ENCODE data around the gene SMTN. TPM values are rescaled to one million over a fixed set of nuclear protein-coding genes. Genes with fewer than 3 reads are reported as not detected.

SMTN gene
- total RNA-seq, 1 experiment from 2014 or later = 80.2 TPM

DNA sequence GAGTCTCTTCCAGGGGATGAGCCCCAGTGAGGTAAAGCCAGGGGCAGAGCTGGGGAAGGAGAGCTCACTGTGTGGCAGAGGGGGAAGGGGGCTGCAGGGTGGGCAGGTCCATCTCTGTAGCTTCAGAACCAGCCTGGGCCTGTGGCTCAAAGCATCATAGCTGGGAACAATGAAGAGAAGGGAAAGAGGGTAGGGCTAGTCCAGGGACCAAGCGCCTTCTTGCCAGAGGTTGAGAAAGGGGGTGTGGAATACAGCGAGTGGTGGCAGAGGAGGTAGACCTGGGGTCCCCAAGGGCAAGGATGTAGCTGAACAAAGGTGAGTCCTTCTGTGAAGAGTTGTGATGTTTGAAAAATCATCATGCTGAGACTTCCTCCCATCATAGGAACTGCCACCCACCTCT, 60.4 kb downstream of the SMTN start:
- POLR2A ChIA-PET = interaction anchor here (0.7 to 1.6 kb wide), 2 partner anchors 17 to 51 kb away, joined by 3 to 4 read pairs; no protein-coding TSS in a partner anchor
- BruUV-seq (replicated peaks) = no TSS peak
- CTCF ChIA-PET = interaction anchor here (0.6 to 0.8 kb wide), 2 partner anchors 33 to 173 kb away, joined by 3 to 4 read pairs; partner anchors contain the start of gene MORC2
- DNase-seq (ENCODE audit: unreplicated experiment) = no peak
- H3K36me3 Mint-ChIP-seq (ENCODE audit: insufficient read depth, unreplicated experiment) = no peaks in the 10 kb centered on the region
- no peaks in the 10 kb centered on the region for H3K27me3 Mint-ChIP-seq (ENCODE audit: insufficient read depth, unreplicated experiment)
- no peak overlapping the region for H3K27ac Mint-ChIP-seq (ENCODE audit: low read depth, unreplicated experiment)
- H3K9me3 Mint-ChIP-seq (ENCODE audit: unreplicated experiment) = no peaks in the 10 kb centered on the region
- TF ChIP-seq, protein P1, sequence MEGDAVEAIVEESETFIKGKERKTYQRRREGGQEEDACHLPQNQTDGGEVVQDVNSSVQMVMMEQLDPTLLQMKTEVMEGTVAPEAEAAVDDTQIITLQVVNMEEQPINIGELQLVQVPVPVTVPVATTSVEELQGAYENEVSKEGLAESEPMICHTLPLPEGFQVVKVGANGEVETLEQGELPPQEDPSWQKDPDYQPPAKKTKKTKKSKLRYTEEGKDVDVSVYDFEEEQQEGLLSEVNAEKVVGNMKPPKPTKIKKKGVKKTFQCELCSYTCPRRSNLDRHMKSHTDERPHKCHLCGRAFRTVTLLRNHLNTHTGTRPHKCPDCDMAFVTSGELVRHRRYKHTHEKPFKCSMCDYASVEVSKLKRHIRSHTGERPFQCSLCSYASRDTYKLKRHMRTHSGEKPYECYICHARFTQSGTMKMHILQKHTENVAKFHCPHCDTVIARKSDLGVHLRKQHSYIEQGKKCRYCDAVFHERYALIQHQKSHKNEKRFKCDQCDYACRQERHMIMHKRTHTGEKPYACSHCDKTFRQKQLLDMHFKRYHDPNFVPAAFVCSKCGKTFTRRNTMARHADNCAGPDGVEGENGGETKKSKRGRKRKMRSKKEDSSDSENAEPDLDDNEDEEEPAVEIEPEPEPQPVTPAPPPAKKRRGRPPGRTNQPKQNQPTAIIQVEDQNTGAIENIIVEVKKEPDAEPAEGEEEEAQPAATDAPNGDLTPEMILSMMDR (IDR thresholded peaks at IDR 0.05; ENCODE audit: unreplicated experiment) = no peak
- intact Hi-C loops (cut with micrococcal nuclease) = no loop called here
- H3K4me3 Mint-ChIP-seq (ENCODE audit: unreplicated experiment) = no peak overlapping the region
- no peaks in the 10 kb centered on the region for H3K4me1 Mint-ChIP-seq (ENCODE audit: insufficient read depth, unreplicated experiment)

DNA sequence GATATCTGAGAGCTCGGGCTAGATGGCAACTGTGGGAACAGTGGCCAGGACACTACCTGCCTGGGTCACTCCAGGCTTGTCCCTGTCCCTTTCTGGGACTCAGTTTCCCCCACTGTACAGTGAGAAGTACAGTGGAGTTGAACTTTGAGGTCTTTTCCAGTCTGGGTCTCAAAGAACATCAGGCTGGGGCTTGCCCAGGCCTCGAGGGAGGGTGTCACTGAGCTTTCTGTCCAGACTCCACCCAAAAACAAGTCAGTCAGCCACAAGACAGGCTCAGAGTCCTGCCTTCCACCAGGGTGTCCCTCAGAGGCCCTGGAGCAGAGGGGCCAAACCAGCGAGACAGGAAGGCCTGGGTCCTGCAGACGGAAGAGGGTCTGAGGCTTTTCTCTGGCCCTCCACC, 61.2 kb downstream of the SMTN start:
- intact Hi-C loops (cut with micrococcal nuclease) = no loop called here

DNA sequence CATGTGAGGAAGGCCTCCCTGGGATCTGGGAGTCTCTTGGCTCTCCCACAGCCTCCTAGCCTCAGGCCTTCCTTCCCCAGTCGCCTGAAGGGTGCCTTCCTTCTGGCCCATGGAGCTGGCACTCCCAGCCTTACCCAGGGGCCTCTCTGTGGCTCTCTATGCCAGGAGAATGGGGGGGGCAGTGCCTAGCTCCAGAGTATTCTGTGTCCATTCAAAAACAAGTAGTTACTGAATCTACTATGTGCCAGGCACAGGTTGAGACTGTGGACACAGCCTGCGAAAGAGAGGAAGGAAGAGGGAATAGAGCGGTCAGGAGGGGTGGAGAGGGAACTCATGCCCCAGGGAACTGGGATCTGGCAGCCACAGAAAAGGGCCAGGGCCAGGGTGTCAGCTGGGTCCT, 61.9 kb downstream of the SMTN start:
- no peak overlapping the region for H3K27ac Mint-ChIP-seq (ENCODE audit: low read depth, unreplicated experiment)
- BruUV-seq (replicated peaks) = no TSS peak
- DNase-seq (ENCODE audit: unreplicated experiment) = no peak
- no peaks in the 10 kb centered on the region for H3K36me3 Mint-ChIP-seq (ENCODE audit: insufficient read depth, unreplicated experiment)
- ChIA-PET POLR2A (interaction anchor here (1.7 kb wide), 1 partner anchor 36 kb away, joined by 7 read pairs; the partner anchor contains the start of gene SELENOM), CTCF (interaction anchor here (0.5 kb wide), 1 partner anchor 376 kb away, joined by 3 read pairs; no protein-coding TSS in a partner anchor)
- H3K4me3 Mint-ChIP-seq (ENCODE audit: unreplicated experiment) = no peak overlapping the region
- no peaks in the 10 kb centered on the region for H3K4me1 Mint-ChIP-seq (ENCODE audit: insufficient read depth, unreplicated experiment)
- H3K9me3 Mint-ChIP-seq (ENCODE audit: unreplicated experiment) = no peaks in the 10 kb centered on the region
- TF ChIP-seq, protein P1 (IDR thresholded peaks at IDR 0.05; ENCODE audit: unreplicated experiment) = no peak
- intact Hi-C loops (cut with micrococcal nuclease) = no loop called here
- no peaks in the 10 kb centered on the region for H3K27me3 Mint-ChIP-seq (ENCODE audit: insufficient read depth, unreplicated experiment)

More for the DNA sequence above, 61.2 kb downstream of the SMTN start:
- TF ChIP-seq, protein P1 (IDR thresholded peaks at IDR 0.05; ENCODE audit: unreplicated experiment) = no peak
- DNase-seq (ENCODE audit: unreplicated experiment) = no peak
- Mint-ChIP-seq H3K9me3 (ENCODE audit: unreplicated experiment) (no peaks in the 10 kb centered on the region), H3K27ac (ENCODE audit: low read depth, unreplicated experiment) (no peak overlapping the region), H3K27me3 (ENCODE audit: insufficient read depth, unreplicated experiment) (no peaks in the 10 kb centered on the region), H3K4me3 (ENCODE audit: unreplicated experiment) (no peak overlapping the region), H3K36me3 (ENCODE audit: insufficient read depth, unreplicated experiment) (no peaks in the 10 kb centered on the region), H3K4me1 (ENCODE audit: insufficient read depth, unreplicated experiment) (no peaks in the 10 kb centered on the region)
- ChIA-PET CTCF (interaction anchor here (0.6 to 0.8 kb wide), 2 partner anchors 34 to 57 kb away, joined by 3 to 4 read pairs; no protein-coding TSS in a partner anchor), POLR2A (interaction anchor here (1.6 kb wide), 1 partner anchor 50 kb away, joined by 3 read pairs; no protein-coding TSS in a partner anchor)
- no TSS peak for BruUV-seq (replicated peaks)

DNA sequence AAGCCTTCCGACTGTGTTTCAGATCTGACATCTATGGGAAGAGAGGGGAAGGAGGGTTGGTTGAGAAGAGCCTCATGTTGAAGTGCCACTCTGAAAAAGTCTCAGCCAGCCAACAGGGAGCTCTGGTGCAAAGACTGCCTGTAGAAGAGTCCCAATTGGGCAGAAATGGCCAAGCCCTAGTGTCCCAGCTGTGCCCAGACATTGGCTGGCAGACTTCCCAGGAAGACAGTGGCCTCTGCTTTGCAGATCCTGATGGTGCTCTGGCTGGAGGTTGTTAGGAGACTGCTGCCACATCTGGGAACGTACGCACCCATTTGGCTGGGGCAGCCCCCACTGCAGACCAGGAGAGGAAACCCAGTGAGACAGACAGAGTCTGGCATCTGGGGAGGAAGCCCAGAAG, 62.4 kb downstream of the SMTN start:
- no peak for DNase-seq (ENCODE audit: unreplicated experiment)
- Mint-ChIP-seq H3K4me1 (ENCODE audit: insufficient read depth, unreplicated experiment) (no peaks in the 10 kb centered on the region), H3K36me3 (ENCODE audit: insufficient read depth, unreplicated experiment) (no peaks in the 10 kb centered on the region), H3K9me3 (ENCODE audit: unreplicated experiment) (no peaks in the 10 kb centered on the region), H3K27ac (ENCODE audit: low read depth, unreplicated experiment) (no peak overlapping the region), H3K4me3 (ENCODE audit: unreplicated experiment) (no peak overlapping the region), H3K27me3 (ENCODE audit: insufficient read depth, unreplicated experiment) (no peaks in the 10 kb centered on the region)
- POLR2A ChIA-PET = interaction anchor here (1.7 kb wide), 1 partner anchor 37 kb away, joined by 7 read pairs; the partner anchor contains the start of gene SELENOM
- no TSS peak for BruUV-seq (replicated peaks)
- intact Hi-C loops (cut with micrococcal nuclease) = no loop called here
- TF ChIP-seq, protein P1 (IDR thresholded peaks at IDR 0.05; ENCODE audit: unreplicated experiment) = no peak
- CTCF ChIA-PET = interaction anchor here (0.5 to 0.6 kb wide), 2 partner anchors 17 to 377 kb away, joined by 3 read pairs; no protein-coding TSS in a partner anchor

All from MCF 10A (cell line).